Stimulated activated CD4-positive, alpha-beta T cell treated with anti-CD3 and anti-CD28 coated beads, Interleukin-2, amount 100 ng/mL, for 4 hours (primary cell): Measurements from ENCODE around the gene AVPR2.
A peak's percentile ranks its signal among the peaks of the same experiment; 100 is the strongest.

Experiments
- DNase-seq: peaks from one replicate; pipeline ENCODE4 v3.0.0-alpha.2; 2020; ENCODE audit warnings: low read depth

The AVPR2 gene

GRCh38 chrX:153885968-153886903 is 18.2 kb upstream of the AVPR2 start, which contains the start of gene L1CAM:
TSS of gene L1CAM (minus strand) at chrX:153886173. CDS start at chrX:153875836, 10,337 bp downstream.
- peak; percentile 27 for DNase-seq

- no peak for DNase-seq
Observed at GRCh38 chrX:153886915-153887314, 17.6 kb upstream of the AVPR2 start.

GRCh38 chrX:153887385-153887784 is 17.1 kb upstream of the AVPR2 start:
- DNase-seq = no peak

- DNase-seq = no peak
Observed at GRCh38 chrX:153888344-153888743, 16.1 kb upstream of the AVPR2 start.

GRCh38 chrX:153889123-153889522 is 15.3 kb upstream of the AVPR2 start:
- no peak for DNase-seq

GRCh38 chrX:153897899-153898298 is 6.6 kb upstream of the AVPR2 start:
- no peak for DNase-seq

- DNase-seq = peak; percentile 50
Observed at GRCh38 chrX:153900831-153901752, 3.4 kb upstream of the AVPR2 start.

GRCh38 chrX:153901753-153902140 is 2.7 kb upstream of the AVPR2 start:
- DNase-seq = no peak

GRCh38 chrX:153902385-153902784 is 2.1 kb upstream of the AVPR2 start:
- DNase-seq = no peak

GRCh38 chrX:153903238-153903980 is 1.1 kb upstream of the AVPR2 start:
- no peak for DNase-seq

- DNase-seq = no peak
Observed at GRCh38 chrX:153905481-153906095, 1.1 kb downstream of the AVPR2 start.

GRCh38 chrX:153906126-153906917 is 1.8 kb downstream of the AVPR2 start:
- DNase-seq = no peak

- no peak for DNase-seq
Observed at GRCh38 chrX:153907456-153907855, 3.0 kb downstream of the AVPR2 start.

- DNase-seq = no peak
Observed at GRCh38 chrX:153908219-153908860, 3.9 kb downstream of the AVPR2 start.

- no peak for DNase-seq
Observed at GRCh38 chrX:153909024-153909979, 4.8 kb downstream of the AVPR2 start.

GRCh38 chrX:153909980-153910360 is 5.5 kb downstream of the AVPR2 start:
- no peak for DNase-seq

GRCh38 chrX:153910446-153910845 is 6.0 kb downstream of the AVPR2 start:
- DNase-seq = no peak

- no peak for DNase-seq
Observed at GRCh38 chrX:153911798-153912197, 7.3 kb downstream of the AVPR2 start.

- no peak for DNase-seq
Observed at GRCh38 chrX:153913211-153913610, 8.7 kb downstream of the AVPR2 start.
